Measurements from ENCODE around the gene ANGPTL4. TPM values are rescaled to one million over a fixed set of nuclear protein-coding genes. Genes with fewer than 3 reads are reported as not detected.

Gene ANGPTL4
- total RNA-seq, 1 experiment from 2014 or later: not detected

DNA sequence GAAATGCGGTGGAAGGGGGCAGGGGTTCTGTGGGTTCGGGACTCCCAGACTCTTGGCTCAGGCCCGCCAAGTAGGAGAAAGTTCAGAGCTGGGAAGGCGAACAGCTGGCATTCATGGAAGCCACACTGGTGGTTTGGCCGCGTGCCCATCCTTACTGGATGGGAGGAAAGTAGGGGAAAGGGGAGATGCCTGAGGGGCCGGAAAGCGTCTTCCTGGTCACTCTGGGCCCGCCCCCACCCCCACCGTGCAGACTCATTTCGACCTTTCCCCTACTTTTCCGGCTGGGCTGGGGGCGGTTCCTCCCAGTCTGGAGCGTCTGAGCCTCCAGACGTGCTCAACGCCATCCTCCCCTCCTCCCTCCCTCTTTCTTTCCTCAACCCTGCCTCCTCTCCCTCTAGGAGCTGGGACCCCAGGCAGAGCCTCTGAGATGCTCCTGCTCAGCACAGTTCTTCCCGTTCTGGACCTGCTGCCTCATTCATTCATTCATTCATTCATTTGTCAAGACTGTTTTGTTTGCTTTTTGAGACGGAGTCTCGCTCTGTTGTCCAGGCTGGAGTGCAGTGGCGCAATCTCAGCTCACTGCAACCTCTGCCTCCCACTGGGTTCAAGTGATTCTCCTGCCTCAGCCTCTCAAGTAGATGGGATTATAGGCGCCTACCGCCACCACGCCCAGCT is 3.5 kb downstream of the ANGPTL4 start:
- no peak overlapping the region for H3K27ac ChIP-seq
- H3K4me3 ChIP-seq: no peak overlapping the region

DNA sequence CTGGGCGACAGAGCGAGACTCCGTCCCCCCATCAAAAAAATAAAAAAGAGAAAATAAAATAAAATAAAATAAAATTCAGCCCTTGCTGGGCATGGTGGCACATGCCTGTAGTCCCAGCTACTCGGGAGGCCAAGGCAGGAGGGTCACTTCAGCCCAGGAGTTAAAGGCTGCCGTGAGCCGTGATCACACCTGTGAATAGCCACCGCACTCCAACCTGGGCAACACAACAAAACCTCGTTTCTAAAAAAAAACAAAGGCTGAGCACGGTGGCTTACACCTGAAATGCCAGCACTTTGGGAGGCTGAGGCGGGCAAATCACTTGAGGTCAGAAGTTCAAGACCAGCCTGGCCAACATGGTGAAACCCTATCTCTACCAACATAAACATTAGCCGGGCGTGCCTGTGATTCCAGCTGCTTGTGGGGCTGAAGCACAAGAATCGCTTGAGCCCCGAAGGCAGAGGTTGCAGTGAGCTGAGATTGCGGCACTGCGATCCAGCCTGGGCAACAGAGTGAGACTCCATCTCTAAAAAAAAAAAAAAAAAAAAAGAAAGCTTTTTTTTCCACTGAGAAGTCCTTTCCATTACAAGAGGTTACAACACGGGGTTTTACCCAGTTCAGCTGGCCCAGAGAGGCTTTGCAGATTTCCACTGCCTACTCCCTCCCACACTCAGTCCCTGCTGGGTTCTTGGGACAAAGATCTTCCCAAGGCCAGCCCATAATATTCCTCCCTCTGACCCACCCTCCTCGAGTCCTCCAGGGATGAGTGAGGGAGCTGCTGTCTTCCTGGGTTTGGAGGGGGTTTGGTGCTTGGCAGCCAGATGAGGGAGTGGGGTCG is 6.4 kb downstream of the ANGPTL4 start:
- peaks cover 21% of the 10 kb centered on the region for H3K4me1 ChIP-seq (replicated peaks; ENCODE audit: insufficient read depth)
- no peak overlapping the region for H3K4me2 ChIP-seq
- TF ChIP-seq, protein P1, sequence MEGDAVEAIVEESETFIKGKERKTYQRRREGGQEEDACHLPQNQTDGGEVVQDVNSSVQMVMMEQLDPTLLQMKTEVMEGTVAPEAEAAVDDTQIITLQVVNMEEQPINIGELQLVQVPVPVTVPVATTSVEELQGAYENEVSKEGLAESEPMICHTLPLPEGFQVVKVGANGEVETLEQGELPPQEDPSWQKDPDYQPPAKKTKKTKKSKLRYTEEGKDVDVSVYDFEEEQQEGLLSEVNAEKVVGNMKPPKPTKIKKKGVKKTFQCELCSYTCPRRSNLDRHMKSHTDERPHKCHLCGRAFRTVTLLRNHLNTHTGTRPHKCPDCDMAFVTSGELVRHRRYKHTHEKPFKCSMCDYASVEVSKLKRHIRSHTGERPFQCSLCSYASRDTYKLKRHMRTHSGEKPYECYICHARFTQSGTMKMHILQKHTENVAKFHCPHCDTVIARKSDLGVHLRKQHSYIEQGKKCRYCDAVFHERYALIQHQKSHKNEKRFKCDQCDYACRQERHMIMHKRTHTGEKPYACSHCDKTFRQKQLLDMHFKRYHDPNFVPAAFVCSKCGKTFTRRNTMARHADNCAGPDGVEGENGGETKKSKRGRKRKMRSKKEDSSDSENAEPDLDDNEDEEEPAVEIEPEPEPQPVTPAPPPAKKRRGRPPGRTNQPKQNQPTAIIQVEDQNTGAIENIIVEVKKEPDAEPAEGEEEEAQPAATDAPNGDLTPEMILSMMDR (conservative IDR thresholded peaks at IDR 0.05): no peak
- TF ChIP-seq EZH2 (IDR thresholded peaks at IDR 0.05; ENCODE audit: low read depth): no peak
- DNase-seq: no peak
- H2AFZ ChIP-seq: no peak overlapping the region
- POLR2A ChIA-PET (ENCODE audit: unreplicated experiment): interaction anchor here (0.6 kb wide), 1 partner anchor 75 kb away, joined by 16 read pairs; no protein-coding TSS in a partner anchor
- CTCF ChIA-PET: no interaction called here
- H4K20me1 ChIP-seq (ENCODE audit: insufficient read depth): no peaks in the 10 kb centered on the region
- no peaks in the 10 kb centered on the region for H3K9me2 ChIP-seq (ENCODE audit: insufficient read depth)
- H3K9me3 ChIP-seq (ENCODE audit: insufficient read depth, low read depth): no peaks in the 10 kb centered on the region
- H3F3A ChIP-seq (ENCODE audit: insufficient read depth, low read depth): peaks cover 15% of the 10 kb centered on the region; the same call in 1 of the 2 replicates
- no peaks in the 10 kb centered on the region for H3K27me3 ChIP-seq (ENCODE audit: insufficient read depth, low read depth)
- H3K79me2 ChIP-seq (ENCODE audit: low read depth): no peaks in the 10 kb centered on the region
- no TSS peak for BruUV-seq (replicated peaks)
- H3K4me3 ChIP-seq: no peak overlapping the region
- no peaks in the 10 kb centered on the region for H3K36me3 ChIP-seq (ENCODE audit: low read depth)
- intact Hi-C loops (cut with micrococcal nuclease; ENCODE audit: unreplicated experiment): no loop called here
- no peak overlapping the region for H3K27ac ChIP-seq

More for the DNA sequence above, 3.5 kb downstream of the ANGPTL4 start:
- H3K36me3 ChIP-seq (ENCODE audit: low read depth): no peaks in the 10 kb centered on the region
- peaks cover 25% of the 10 kb centered on the region for H3F3A ChIP-seq (ENCODE audit: insufficient read depth, low read depth)
- H3K9me3 ChIP-seq (ENCODE audit: insufficient read depth, low read depth): no peaks in the 10 kb centered on the region
- no peaks in the 10 kb centered on the region for H3K9me2 ChIP-seq (ENCODE audit: insufficient read depth)
- no peaks in the 10 kb centered on the region for H3K27me3 ChIP-seq (ENCODE audit: insufficient read depth, low read depth)
- H3K4me2 ChIP-seq: peak overlapping the region; percentile 67
- TF ChIP-seq, protein P1 (conservative IDR thresholded peaks at IDR 0.05): no peak
- TF ChIP-seq EZH2 (IDR thresholded peaks at IDR 0.05; ENCODE audit: low read depth): no peak
- CTCF ChIA-PET: no interaction called here
- DNase-seq: peak; percentile 89 to 90
- POLR2A ChIA-PET (ENCODE audit: unreplicated experiment): no interaction called here
- BruUV-seq (replicated peaks): no TSS peak
- no peaks in the 10 kb centered on the region for H3K79me2 ChIP-seq (ENCODE audit: low read depth)
- H2AFZ ChIP-seq: no peak overlapping the region
- H3K4me1 ChIP-seq (replicated peaks; ENCODE audit: insufficient read depth): peaks cover 34% of the 10 kb centered on the region
- intact Hi-C loops (cut with micrococcal nuclease; ENCODE audit: unreplicated experiment): loop anchor here (10.0 kb wide), 1 partner anchor 87 kb away; no protein-coding TSS in a partner anchor
- H4K20me1 ChIP-seq (ENCODE audit: insufficient read depth): no peaks in the 10 kb centered on the region

DNA sequence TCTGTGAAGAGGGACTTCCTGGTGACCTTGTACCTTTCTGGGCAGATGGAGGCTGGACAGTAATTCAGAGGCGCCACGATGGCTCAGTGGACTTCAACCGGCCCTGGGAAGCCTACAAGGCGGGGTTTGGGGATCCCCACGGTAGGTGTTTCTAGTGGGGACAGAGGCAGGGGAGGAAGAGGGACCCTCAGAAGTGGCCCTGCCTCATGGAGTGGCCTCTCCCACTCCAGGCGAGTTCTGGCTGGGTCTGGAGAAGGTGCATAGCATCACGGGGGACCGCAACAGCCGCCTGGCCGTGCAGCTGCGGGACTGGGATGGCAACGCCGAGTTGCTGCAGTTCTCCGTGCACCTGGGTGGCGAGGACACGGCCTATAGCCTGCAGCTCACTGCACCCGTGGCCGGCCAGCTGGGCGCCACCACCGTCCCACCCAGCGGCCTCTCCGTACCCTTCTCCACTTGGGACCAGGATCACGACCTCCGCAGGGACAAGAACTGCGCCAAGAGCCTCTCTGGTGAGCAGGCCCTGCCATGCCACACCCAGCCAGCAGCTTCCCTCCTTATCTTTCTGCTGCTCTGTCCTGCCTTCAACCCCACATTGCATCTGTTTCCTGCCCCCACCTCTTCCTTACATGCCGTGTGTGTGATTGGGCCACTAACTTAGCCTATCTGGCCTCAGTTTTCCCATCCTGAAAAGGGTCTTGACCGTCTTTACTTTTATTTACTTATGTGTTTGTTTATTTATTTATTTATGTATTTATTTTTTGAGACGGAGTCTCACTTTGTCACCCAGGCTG is 7.3 kb downstream of the ANGPTL4 start:
- H3K9me3 ChIP-seq (ENCODE audit: insufficient read depth, low read depth): no peaks in the 10 kb centered on the region
- H3K36me3 ChIP-seq (ENCODE audit: low read depth): no peaks in the 10 kb centered on the region
- no peaks in the 10 kb centered on the region for H4K20me1 ChIP-seq (ENCODE audit: insufficient read depth)
- peaks cover 7% of the 10 kb centered on the region; the same call in 1 of the 2 replicates for H3F3A ChIP-seq (ENCODE audit: insufficient read depth, low read depth)
- no peaks in the 10 kb centered on the region for H3K27me3 ChIP-seq (ENCODE audit: insufficient read depth, low read depth)
- DNase-seq: no peak
- ChIA-PET CTCF (no interaction called here), POLR2A (ENCODE audit: unreplicated experiment) (interaction anchor here (0.6 kb wide), 1 partner anchor 76 kb away, joined by 16 read pairs; no protein-coding TSS in a partner anchor)
- no peak overlapping the region for H2AFZ ChIP-seq
- no peaks in the 10 kb centered on the region for H3K9me2 ChIP-seq (ENCODE audit: insufficient read depth)
- BruUV-seq (replicated peaks): no TSS peak
- peaks cover 19% of the 10 kb centered on the region for H3K4me1 ChIP-seq (replicated peaks; ENCODE audit: insufficient read depth)
- no peaks in the 10 kb centered on the region for H3K79me2 ChIP-seq (ENCODE audit: low read depth)
- H3K27ac ChIP-seq: no peak overlapping the region
- TF ChIP-seq EZH2 (IDR thresholded peaks at IDR 0.05; ENCODE audit: low read depth): no peak
- TF ChIP-seq, protein P1 (conservative IDR thresholded peaks at IDR 0.05): no peak
- intact Hi-C loops (cut with micrococcal nuclease; ENCODE audit: unreplicated experiment): no loop called here
- no peak overlapping the region for H3K4me2 ChIP-seq
- H3K4me3 ChIP-seq: no peak overlapping the region

Measured in PC-9 (cell line).